NB4 (cell line): ENCODE results near the gene KRT82.

Experiments used
- CTCF ChIP-seq: IDR thresholded peaks from one replicate; pipeline ENCODE4 v1.5.1; 2012; ENCODE audit warnings: low read depth, low read length
- POLR2A ChIP-seq: IDR thresholded peaks from 2 replicates; pipeline ENCODE4 v1.6.1; 2011; ENCODE audit warnings: mild to moderate bottlenecking; ENCODE audit not compliant: insufficient read length; ENCODE audit errors: extremely low read depth

DNA sequence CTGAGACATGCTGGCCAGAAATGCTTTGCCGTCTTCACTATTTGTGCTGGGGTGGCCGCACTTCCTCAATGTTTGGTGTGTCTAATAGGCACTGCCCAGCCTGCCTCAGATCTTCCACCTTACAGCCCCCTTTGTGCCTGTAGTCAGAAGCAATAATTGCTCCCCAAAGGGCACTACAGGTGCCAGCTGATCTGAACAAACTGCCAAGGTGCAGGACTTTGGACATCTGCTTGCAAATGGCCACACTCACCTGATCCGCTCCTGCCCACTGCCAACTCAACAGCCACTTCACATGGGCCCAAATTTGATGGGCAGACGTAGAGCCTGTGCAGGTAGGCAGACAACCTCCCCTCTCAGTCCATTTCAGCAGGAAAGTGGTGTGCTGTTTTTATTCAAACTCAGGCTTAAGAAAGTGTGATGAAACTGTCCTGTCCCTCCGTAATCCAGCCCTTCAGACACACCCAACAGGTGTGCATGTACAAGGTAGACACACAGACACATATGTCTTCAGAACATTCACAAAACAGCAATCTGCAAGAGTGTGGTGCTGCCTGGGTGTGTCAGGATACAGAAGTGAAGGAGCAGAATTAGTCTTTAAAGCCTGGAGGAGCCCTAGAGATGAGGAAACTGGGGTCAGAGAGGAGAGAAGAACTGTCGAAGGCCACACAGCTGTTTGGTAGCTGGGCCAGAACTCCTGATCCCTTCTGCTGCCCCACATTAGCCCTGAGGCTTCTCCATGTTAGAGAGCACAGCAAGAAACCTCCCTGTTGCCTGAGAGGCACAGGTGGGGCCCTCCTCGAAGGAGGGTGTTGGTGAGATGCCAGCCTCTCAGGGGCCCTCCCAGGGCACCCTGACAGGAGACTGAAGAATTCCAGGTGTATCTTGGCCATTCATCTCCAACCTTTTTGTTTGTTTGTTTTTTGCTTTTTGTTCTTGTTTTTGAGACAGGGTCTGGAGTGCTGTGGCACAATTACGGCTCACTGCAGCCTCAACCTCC, 32.5 kb upstream of the KRT82 start:
- no peak for TF ChIP-seq CTCF
- no peak for TF ChIP-seq POLR2A
